Heart left ventricle (tissue), 13 donors: Measurements from ENCODE around the gene TRPM1.

ENCODE experiments used
- POLR2A ChIP-seq, 2 donors: fragments of 450-650 bp; IDR thresholded peaks; one replicate each; pipeline ENCODE4 v1.6.1; 2017; ENCODE audit warnings: antibody characterized with exemption in 2 of 2, mild to moderate bottlenecking in 2 of 2, moderate library complexity in 2 of 2
- TF ChIP-seq, protein P1 (sequence below), 12 donors: fragments of 200-600 bp; sonication (generic) in 4 of 12; IDR thresholded peaks; one replicate each; pipeline versions ENCODE4 v1.5.0 to v1.8.0; 2018 to 2022; ENCODE audit warnings: antibody characterized with exemption in 12 of 12, mild to moderate bottlenecking in 5 of 12
- donor health status: ischemic (EF 13 %, LVEDD 7.1; RV severe dilation, severe dysfunction).
- donor health status: DM: no; HTN: yes; CAD: no.
- donor health status: DM: no; HTN: no; CAD: no.
- donor health status: ischemic (EF 25% LVEDD 6.9; RV normal size, moderate dysfunction).
- donor health status: ischemic (EF 25% LVEDD 5.7; RV mildly dilated, moderate dysfunction).
- donor health status: ischemic (EF 35%, LVEDD 5.7; RV mildly dilated, moderate dysfunction).
- donor health status: nonischemic (EF 11% LVEDD 7.7; RV severe dilation, severe dysfunction).
- donor health status: DM: yes; HTN: yes; CAD: no.
- donor health status: PGD.
- donor health status: ischemic (EF 29% LVEDD 5.4; RV normal size, mild dysfunction).
- donor health status: nonischemic (EF 23%, LVEDD 6.1; RV moderate dilation, normal function).

DNA sequence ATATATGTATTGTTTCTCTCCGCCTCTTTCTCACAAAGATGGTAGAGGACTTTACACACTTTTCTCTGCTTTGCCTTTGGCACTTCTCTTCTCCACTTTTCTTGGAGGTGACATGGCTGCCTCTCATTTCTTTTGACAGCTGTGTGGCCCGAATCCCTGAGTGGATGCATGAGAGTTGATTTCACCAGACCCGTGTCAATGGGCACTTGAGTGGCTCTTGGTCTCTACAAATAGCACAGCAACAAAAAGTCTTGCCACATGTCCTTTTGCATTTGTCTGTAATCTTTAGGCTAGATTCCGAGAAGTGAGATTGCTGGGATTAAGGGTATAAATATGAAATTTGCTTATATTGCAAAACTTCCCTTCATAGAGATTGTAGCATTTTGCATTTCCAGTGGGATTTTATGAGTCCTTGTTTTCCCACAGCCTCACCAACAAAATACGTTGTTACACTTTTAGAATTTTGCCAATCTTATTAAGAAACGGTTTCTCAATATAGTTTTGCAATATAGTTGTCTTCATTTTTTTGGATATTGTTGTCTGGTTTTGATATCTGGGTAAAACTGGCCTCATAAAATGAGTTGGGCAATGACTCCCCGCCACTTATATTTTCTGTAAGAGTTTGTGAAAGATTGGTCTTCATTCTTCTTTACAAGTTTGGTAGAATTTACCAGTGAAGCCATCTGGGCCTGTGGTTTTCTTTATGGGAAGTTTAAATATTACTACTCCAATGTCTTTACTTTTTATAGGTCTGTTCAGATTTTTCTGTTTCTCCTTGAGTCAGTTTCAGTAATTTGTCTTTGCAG, 5.2 kb upstream of the TRPM1 start:
- TF ChIP-seq, protein P1, sequence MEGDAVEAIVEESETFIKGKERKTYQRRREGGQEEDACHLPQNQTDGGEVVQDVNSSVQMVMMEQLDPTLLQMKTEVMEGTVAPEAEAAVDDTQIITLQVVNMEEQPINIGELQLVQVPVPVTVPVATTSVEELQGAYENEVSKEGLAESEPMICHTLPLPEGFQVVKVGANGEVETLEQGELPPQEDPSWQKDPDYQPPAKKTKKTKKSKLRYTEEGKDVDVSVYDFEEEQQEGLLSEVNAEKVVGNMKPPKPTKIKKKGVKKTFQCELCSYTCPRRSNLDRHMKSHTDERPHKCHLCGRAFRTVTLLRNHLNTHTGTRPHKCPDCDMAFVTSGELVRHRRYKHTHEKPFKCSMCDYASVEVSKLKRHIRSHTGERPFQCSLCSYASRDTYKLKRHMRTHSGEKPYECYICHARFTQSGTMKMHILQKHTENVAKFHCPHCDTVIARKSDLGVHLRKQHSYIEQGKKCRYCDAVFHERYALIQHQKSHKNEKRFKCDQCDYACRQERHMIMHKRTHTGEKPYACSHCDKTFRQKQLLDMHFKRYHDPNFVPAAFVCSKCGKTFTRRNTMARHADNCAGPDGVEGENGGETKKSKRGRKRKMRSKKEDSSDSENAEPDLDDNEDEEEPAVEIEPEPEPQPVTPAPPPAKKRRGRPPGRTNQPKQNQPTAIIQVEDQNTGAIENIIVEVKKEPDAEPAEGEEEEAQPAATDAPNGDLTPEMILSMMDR (IDR thresholded peaks at IDR 0.05): no peak
- no peak for TF ChIP-seq POLR2A (IDR thresholded peaks at IDR 0.05)
